SH-SY5Y (cell line): ENCODE measurements around the gene MAP3K5.

Source experiments
- GATA2 ChIP-seq: IDR thresholded peaks from 2 replicates; pipeline ENCODE4 v1.6.1; 2011; ENCODE audit warnings: mild to moderate bottlenecking, low read depth, low read length
- GATA3 ChIP-seq: IDR thresholded peaks from 2 replicates; pipeline ENCODE4 v1.6.1; 2011; ENCODE audit warnings: low read depth, mild to moderate bottlenecking, low read length, moderate library complexity

DNA sequence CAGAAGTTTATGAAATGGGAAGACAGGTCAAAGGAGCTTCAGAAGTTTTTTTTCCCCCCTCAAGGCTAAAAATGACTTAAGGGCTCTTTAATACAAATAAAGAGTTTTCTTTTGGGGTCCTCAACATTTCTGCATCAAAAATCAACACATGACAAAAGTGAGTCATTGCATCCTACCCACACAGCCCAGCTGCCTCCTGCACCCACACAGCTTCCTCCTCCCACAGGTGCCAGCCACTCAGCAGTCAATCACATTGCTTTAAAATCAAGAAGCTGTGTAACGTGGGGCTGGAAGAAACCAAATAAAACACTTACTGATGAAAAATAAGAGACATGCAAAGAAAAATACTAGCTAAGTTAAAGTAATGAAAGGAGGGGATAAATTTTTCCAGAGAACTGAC, 68.5 kb downstream of the MAP3K5 start:
- no peak for TF ChIP-seq GATA3
- TF ChIP-seq GATA2, result no peak
